MCF 10A (cell line): ENCODE measurements around the gene TMEM184A. TPM values are rescaled to one million over a fixed set of nuclear protein-coding genes. Genes with fewer than 3 reads are reported as not detected.

ENCODE experiments used
- BruUV-seq: library from RNA; stranded (reverse); fragments of 400-500 nt; replicated peaks from 2 replicates; lab custom pipeline; 2021; lab: Mats Ljungman, UMichigan
- CTCF ChIA-PET: fragments of 300-600 bp; sonication (Branson Sonifier 250); formaldehyde crosslinking; extraction: SDS; loops from one replicate; lab custom pipeline; 2021; ENCODE audit warnings: antibody characterized with exemption, inconsistent platforms; lab: Yijun Ruan, JAX
- POLR2A ChIA-PET: fragments of 300-600, 350-650 bp; sonication (Branson Sonifier 250); formaldehyde crosslinking; extraction: SDS; loops from one replicate; lab custom pipeline; 2020; ENCODE audit warnings: antibody characterized with exemption, inconsistent platforms; lab: Yijun Ruan, JAX
- DNase-seq: peaks from one replicate; pipeline ENCODE4 v3.0.0-alpha.2; 2018; ENCODE audit not compliant: unreplicated experiment
- H3K27ac Mint-ChIP-seq: one replicate; pipeline ENCODE4 v1.8.0; 2022; ENCODE audit warnings: mild to moderate bottlenecking, low read depth, mixed read lengths; ENCODE audit not compliant: unreplicated experiment
- H3K27me3 Mint-ChIP-seq: one replicate; pipeline ENCODE4 v1.8.0; 2022; ENCODE audit warnings: mixed read lengths; ENCODE audit not compliant: insufficient read depth, unreplicated experiment
- H3K36me3 Mint-ChIP-seq: one replicate; pipeline ENCODE4 v1.8.0; 2022; ENCODE audit warnings: mild to moderate bottlenecking, moderate library complexity, mixed read lengths; ENCODE audit not compliant: insufficient read depth, unreplicated experiment
- H3K4me1 Mint-ChIP-seq: one replicate; pipeline ENCODE4 v1.8.0; 2022; ENCODE audit warnings: mixed read lengths; ENCODE audit not compliant: insufficient read depth, unreplicated experiment
- H3K4me3 Mint-ChIP-seq: one replicate; pipeline ENCODE4 v1.8.0; 2022; ENCODE audit warnings: mild to moderate bottlenecking, moderate library complexity, mixed read lengths; ENCODE audit not compliant: unreplicated experiment
- H3K9me3 Mint-ChIP-seq: one replicate; pipeline ENCODE4 v1.8.0; 2022; ENCODE audit warnings: mixed read lengths; ENCODE audit not compliant: unreplicated experiment
- CTCF ChIP-seq: fragments of 200-600 bp; IDR thresholded peaks from one replicate; pipeline ENCODE4 v1.8.0; 2022; ENCODE audit warnings: antibody characterized with exemption, mild to moderate bottlenecking; ENCODE audit not compliant: unreplicated experiment
- intact Hi-C: fragments of 100-400 bp; cut with micrococcal nuclease; formaldehyde crosslinking; loops from 2 replicates; pipeline ENCODE4 v1.14.1; 2022
- total RNA-seq: library from RNA; stranded (reverse); gene quantifications from 2 replicates; pipeline ENCODE4 v1.2.3, GENCODE V29; 2022

TMEM184A gene
- total RNA-seq, 1 experiment from 2014 or later: 14.2 TPM

GRCh38 chr7:1554333-1555045, 1.5 kb downstream of the TMEM184A start:
- Mint-ChIP-seq H3K4me3 (peak overlapping the region; percentile 72), H3K27ac (peak overlapping the region; percentile 94), H3K9me3 (no peaks in the 10 kb centered on the region), H3K4me1 (peaks cover 15% of the 10 kb centered on the region), H3K36me3 (peaks cover 5% of the 10 kb centered on the region), H3K27me3 (no peaks in the 10 kb centered on the region)
- POLR2A ChIA-PET: interaction anchor here (0.6 to 2.8 kb wide), 11 partner anchors 11 to 800 kb away, joined by 3 to 118 read pairs (median 12); partner anchors contain the start of genes EIF3B, INTS1, MICALL2 and PSMG3
- no peak for TF ChIP-seq CTCF
- DNase-seq: no peak
- intact Hi-C loops: no loop called here
- BruUV-seq: no TSS peak
- CTCF ChIA-PET: interaction anchor here (0.7 to 1.5 kb wide), 4 partner anchors 14 to 853 kb away, joined by 3 to 6 read pairs (median 4); no protein-coding TSS in a partner anchor

GRCh38 chr7:1553512-1554210, 2.3 kb downstream of the TMEM184A start:
- Mint-ChIP-seq H3K27ac (no peak overlapping the region), H3K4me3 (no peak overlapping the region), H3K36me3 (peaks cover 10% of the 10 kb centered on the region), H3K4me1 (peaks cover 15% of the 10 kb centered on the region), H3K9me3 (no peaks in the 10 kb centered on the region), H3K27me3 (no peaks in the 10 kb centered on the region)
- no TSS peak for BruUV-seq
- no peak for TF ChIP-seq CTCF
- CTCF ChIA-PET: interaction anchor here (0.6 kb wide), 2 partner anchors 108 to 1231 kb away, joined by 3 read pairs; no protein-coding TSS in a partner anchor
- intact Hi-C loops: no loop called here
- no peak for DNase-seq
- POLR2A ChIA-PET: interaction anchor here (1.1 to 1.6 kb wide), 2 partner anchors 14 to 20 kb away, joined by 3 to 4 read pairs; no protein-coding TSS in a partner anchor

- no peak for TF ChIP-seq CTCF
- intact Hi-C loops: no loop called here
- Mint-ChIP-seq H3K27ac (no peak overlapping the region), H3K9me3 (no peaks in the 10 kb centered on the region), H3K4me1 (peaks cover 15% of the 10 kb centered on the region), H3K36me3 (peaks cover 13% of the 10 kb centered on the region), H3K4me3 (no peak overlapping the region), H3K27me3 (no peaks in the 10 kb centered on the region)
- DNase-seq: no peak
- BruUV-seq: no TSS peak
- ChIA-PET CTCF (interaction anchor here (0.6 kb wide), 1 partner anchor 971 kb away, joined by 3 read pairs; no protein-coding TSS in a partner anchor), POLR2A (interaction anchor here (0.6 to 1.6 kb wide), 3 partner anchors 12 to 993 kb away, joined by 3 to 4 read pairs (median 3); no protein-coding TSS in a partner anchor)
Measured at GRCh38 chr7:1552200-1552599, 3.8 kb downstream of the TMEM184A start.

- CTCF ChIA-PET: no interaction called here
- POLR2A ChIA-PET: no interaction called here
- no peak for TF ChIP-seq CTCF
- no TSS peak for BruUV-seq
- H3K4me1 Mint-ChIP-seq: peaks cover 7% of the 10 kb centered on the region
- H3K36me3 Mint-ChIP-seq: peaks cover 9% of the 10 kb centered on the region
- no peaks in the 10 kb centered on the region for H3K27me3 Mint-ChIP-seq
- intact Hi-C loops: no loop called here
- no peak overlapping the region for H3K27ac Mint-ChIP-seq
- no peak overlapping the region for H3K4me3 Mint-ChIP-seq
- no peaks in the 10 kb centered on the region for H3K9me3 Mint-ChIP-seq
- DNase-seq: no peak
Measured at GRCh38 chr7:1550846-1551155, 5.2 kb downstream of the TMEM184A start.
